NCI-H146 treated with DMSO at 0.1 percent for 48 hours (cell line): ENCODE results near the gene PRKCA.

Experiments
- DNase-seq: peaks from one replicate; lab custom pipeline; 2025; ENCODE audit not compliant: unreplicated experiment; lab: John Stamatoyannopoulos, UW

PRKCA gene

GRCh38 chr17:66751771-66752170, 449.4 kb downstream of the PRKCA start:
- no peak for DNase-seq

GRCh38 chr17:66752411-66752810, 450.0 kb downstream of the PRKCA start:
- DNase-seq = no peak

GRCh38 chr17:66753126-66753920, 450.9 kb downstream of the PRKCA start:
- no peak for DNase-seq

- no peak for DNase-seq
These were observed 452.9 kb downstream of the PRKCA start for GRCh38 chr17:66755101-66755943.

- no peak for DNase-seq
These were observed 453.5 kb downstream of the PRKCA start for GRCh38 chr17:66755944-66756290.

- no peak for DNase-seq
These were observed 457.9 kb downstream of the PRKCA start for GRCh38 chr17:66760324-66760723.

GRCh38 chr17:66762276-66762675, 459.9 kb downstream of the PRKCA start:
- DNase-seq = no peak

- no peak for DNase-seq
These were observed 460.6 kb downstream of the PRKCA start for GRCh38 chr17:66763056-66763455.

GRCh38 chr17:66764506-66764905, 462.1 kb downstream of the PRKCA start:
- no peak for DNase-seq

- no peak for DNase-seq
These were observed 464.9 kb downstream of the PRKCA start for GRCh38 chr17:66767154-66767933.

- DNase-seq = no peak
These were observed 467.5 kb downstream of the PRKCA start for GRCh38 chr17:66769911-66770310.

GRCh38 chr17:66772148-66772812, 469.9 kb downstream of the PRKCA start:
- no peak for DNase-seq

- no peak for DNase-seq
These were observed 472.9 kb downstream of the PRKCA start for GRCh38 chr17:66775271-66775670.

GRCh38 chr17:66775881-66776400, 473.5 kb downstream of the PRKCA start:
- no peak for DNase-seq

- DNase-seq = no peak
These were observed 474.7 kb downstream of the PRKCA start for GRCh38 chr17:66776999-66777688.

- peak; percentile 24 for DNase-seq
These were observed 475.3 kb downstream of the PRKCA start for GRCh38 chr17:66777689-66778225.

GRCh38 chr17:66778531-66779236, 476.3 kb downstream of the PRKCA start:
- DNase-seq = no peak

GRCh38 chr17:66779237-66779606, 476.8 kb downstream of the PRKCA start:
- DNase-seq = no peak

- no peak for DNase-seq
These were observed 478.7 kb downstream of the PRKCA start for GRCh38 chr17:66781135-66781534.
